Neural cell (in vitro differentiated cells): Measurements from ENCODE around the gene ARHGAP18. TPM values are rescaled to one million over a fixed set of nuclear protein-coding genes. Genes with fewer than 3 reads are reported as not detected.

Experiments used
- H2AFZ ChIP-seq: fragments of 200-600, 300-800 bp; sonication (generic), shearing (Covaris generic); 2 replicates; pipeline ENCODE4 v1.6.0; 2014; ENCODE audit warnings: low read depth, mild to moderate bottlenecking, antibody characterized with exemption, low read length, moderate library complexity
- H3F3A ChIP-seq: fragments of 200-600 bp; shearing (Covaris generic); 2 replicates; pipeline ENCODE4 v1.6.1; 2016; ENCODE audit warnings: mild to moderate bottlenecking, moderate library complexity, mixed read lengths, antibody characterized with exemption, low read length; ENCODE audit not compliant: insufficient read depth, poor library complexity, severe bottlenecking
- H3K27ac ChIP-seq: fragments of 200-600, 300-800 bp; sonication (generic), shearing (Covaris generic); 2 replicates; pipeline ENCODE4 v1.5.1; 2014; ENCODE audit warnings: mild to moderate bottlenecking, low read length, moderate library complexity
- H3K27me3 ChIP-seq: fragments of 300-800, 200-600 bp; sonication (generic), shearing (Covaris generic); 2 replicates; pipeline ENCODE4 v1.6.0; 2014; ENCODE audit warnings: mild to moderate bottlenecking, low read depth, low read length, moderate library complexity; ENCODE audit not compliant: insufficient read depth
- H3K36me3 ChIP-seq: fragments of 300-800, 200-600 bp; sonication (generic), shearing (Covaris generic); 2 replicates; pipeline ENCODE4 v1.5.1; 2014; ENCODE audit warnings: mild to moderate bottlenecking, antibody characterized with exemption, low read length, moderate library complexity; ENCODE audit not compliant: insufficient read depth
- H3K4me2 ChIP-seq: fragments of 300-800, 200-600 bp; sonication (generic), shearing (Covaris generic); 2 replicates; pipeline ENCODE4 v1.6.0; 2014; ENCODE audit warnings: mild to moderate bottlenecking, low read length
- H3K4me3 ChIP-seq: fragments of 300-800, 200-600 bp; sonication (generic), shearing (Covaris generic); 2 replicates; pipeline ENCODE4 v1.5.1; 2014; ENCODE audit warnings: mild to moderate bottlenecking, low read length, moderate library complexity
- H3K79me2 ChIP-seq: fragments of 200-600 bp; shearing (Covaris generic); replicated peaks from 2 replicates; pipeline ENCODE4 v1.6.0; 2014; ENCODE audit warnings: mild to moderate bottlenecking, low read length, moderate library complexity; ENCODE audit not compliant: insufficient read depth
- H3K9ac ChIP-seq: fragments of 300-800, 200-600 bp; sonication (generic), shearing (Covaris generic); 2 replicates; pipeline ENCODE4 v1.6.1; 2016; ENCODE audit warnings: mild to moderate bottlenecking, low read length, mixed read lengths
- H3K9me2 ChIP-seq: fragments of 200-600 bp; shearing (Covaris generic); 2 replicates; pipeline ENCODE4 v1.6.1; 2016; ENCODE audit warnings: mild to moderate bottlenecking, low read length, mixed read lengths; ENCODE audit not compliant: insufficient read depth
- H3K9me3 ChIP-seq: fragments of 200-600, 300-800 bp; sonication (generic), shearing (Covaris generic); 2 replicates; pipeline ENCODE4 v1.6.1; 2016; ENCODE audit warnings: mild to moderate bottlenecking, mixed run types, low read length, moderate library complexity, mixed read lengths
- H4K20me1 ChIP-seq: fragments of 200-600 bp; shearing (Covaris generic); 2 replicates; pipeline ENCODE4 v1.6.1; 2016; ENCODE audit warnings: mild to moderate bottlenecking, mixed run types; ENCODE audit not compliant: insufficient read depth
- EP300 ChIP-seq: fragments of 450-650 bp; conservative IDR thresholded peaks from 2 replicates; pipeline ENCODE4 v1.6.1; 2014; ENCODE audit warnings: antibody characterized with exemption, mild to moderate bottlenecking, moderate library complexity; ENCODE audit not compliant: poor library complexity, severe bottlenecking
- EZH2 ChIP-seq: fragments of 200-600, 300-800 bp; shearing (Covaris generic), sonication (generic); IDR thresholded peaks from 2 replicates; pipeline ENCODE4 v1.6.1; 2014; ENCODE audit warnings: antibody characterized with exemption, low read length, borderline replicate concordance, mild to moderate bottlenecking; ENCODE audit not compliant: insufficient read depth, poor library complexity, severe bottlenecking
- MXI1 ChIP-seq: fragments of 450-650 bp; conservative IDR thresholded peaks from 2 replicates; pipeline ENCODE4 v1.6.1; 2014; ENCODE audit warnings: antibody characterized with exemption, mild to moderate bottlenecking; ENCODE audit not compliant: poor library complexity, severe bottlenecking
- POLR2AphosphoS5 ChIP-seq: IDR thresholded peaks from 2 replicates; pipeline ENCODE4 v1.6.1; 2012
- RAD21 ChIP-seq: fragments of 450-650 bp; conservative IDR thresholded peaks from 2 replicates; pipeline ENCODE4 v1.6.1; 2014; ENCODE audit warnings: antibody characterized with exemption, mild to moderate bottlenecking, moderate library complexity
- REST ChIP-seq: IDR thresholded peaks from 2 replicates; pipeline ENCODE4 v1.6.1; 2012; ENCODE audit warnings: borderline replicate concordance
- SMC3 ChIP-seq: fragments of 450-650 bp; conservative IDR thresholded peaks from 2 replicates; pipeline ENCODE4 v1.6.1; 2014; ENCODE audit warnings: antibody characterized with exemption, mild to moderate bottlenecking, moderate library complexity; ENCODE audit not compliant: poor library complexity
- TAF1 ChIP-seq: IDR thresholded peaks from 2 replicates; pipeline ENCODE4 v1.6.1; 2012; ENCODE audit warnings: low read depth
- polyA plus RNA-seq: library from polyadenylated mRNA; depleted of rRNA; stranded (reverse); fragments of >200 nt; gene quantifications from 2 replicates; pipeline ENCODE4 v1.2.3, GENCODE V29; 2014
- TF ChIP-seq, protein P1 (sequence below): fragments of 450-650 bp; IDR thresholded peaks from 2 replicates; pipeline ENCODE4 v1.5.1; 2014; ENCODE audit warnings: antibody characterized with exemption, mild to moderate bottlenecking, moderate library complexity; ENCODE audit not compliant: poor library complexity, severe bottlenecking

Gene ARHGAP18
- polyA plus RNA-seq, 1 donor from 2014 or later, result 4.7 TPM

DNA sequence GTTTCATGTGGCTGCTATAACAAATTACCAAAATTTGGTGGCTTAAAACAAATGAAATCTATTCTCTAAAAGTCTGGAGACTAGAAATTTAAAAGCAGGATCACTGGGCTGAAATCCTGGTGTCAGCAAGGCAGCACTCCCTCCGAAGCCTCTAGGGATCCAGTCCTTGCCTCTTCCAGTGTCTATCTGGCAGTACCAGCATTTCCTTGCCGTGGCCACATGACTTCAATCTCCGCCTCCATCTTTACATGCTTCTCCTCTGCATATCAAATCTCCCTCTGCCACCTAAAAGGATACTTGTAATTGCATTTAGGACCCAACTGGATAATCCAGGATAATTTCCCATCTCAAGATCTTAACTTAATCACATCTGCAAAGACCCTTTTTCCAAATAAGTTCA lies 30.2 kb downstream of the ARHGAP18 start:
- Histone ChIP-seq H3F3A (no peaks in the 10 kb centered on the region), H3K9ac (no peak overlapping the region), H3K9me3 (no peaks in the 10 kb centered on the region), H2AFZ (no peak overlapping the region), H3K4me3 (no peak overlapping the region), H3K27me3 (no peaks in the 10 kb centered on the region), H3K4me2 (no peak overlapping the region), H3K79me2 (no peaks in the 10 kb centered on the region), H4K20me1 (no peaks in the 10 kb centered on the region), H3K9me2 (no peaks in the 10 kb centered on the region), H3K27ac (no peak overlapping the region), H3K36me3 (no peaks in the 10 kb centered on the region)
- TF ChIP-seq, protein P1, sequence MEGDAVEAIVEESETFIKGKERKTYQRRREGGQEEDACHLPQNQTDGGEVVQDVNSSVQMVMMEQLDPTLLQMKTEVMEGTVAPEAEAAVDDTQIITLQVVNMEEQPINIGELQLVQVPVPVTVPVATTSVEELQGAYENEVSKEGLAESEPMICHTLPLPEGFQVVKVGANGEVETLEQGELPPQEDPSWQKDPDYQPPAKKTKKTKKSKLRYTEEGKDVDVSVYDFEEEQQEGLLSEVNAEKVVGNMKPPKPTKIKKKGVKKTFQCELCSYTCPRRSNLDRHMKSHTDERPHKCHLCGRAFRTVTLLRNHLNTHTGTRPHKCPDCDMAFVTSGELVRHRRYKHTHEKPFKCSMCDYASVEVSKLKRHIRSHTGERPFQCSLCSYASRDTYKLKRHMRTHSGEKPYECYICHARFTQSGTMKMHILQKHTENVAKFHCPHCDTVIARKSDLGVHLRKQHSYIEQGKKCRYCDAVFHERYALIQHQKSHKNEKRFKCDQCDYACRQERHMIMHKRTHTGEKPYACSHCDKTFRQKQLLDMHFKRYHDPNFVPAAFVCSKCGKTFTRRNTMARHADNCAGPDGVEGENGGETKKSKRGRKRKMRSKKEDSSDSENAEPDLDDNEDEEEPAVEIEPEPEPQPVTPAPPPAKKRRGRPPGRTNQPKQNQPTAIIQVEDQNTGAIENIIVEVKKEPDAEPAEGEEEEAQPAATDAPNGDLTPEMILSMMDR, result no peak
- TF ChIP-seq REST (no peak), EP300 (no peak), MXI1 (no peak), POLR2AphosphoS5 (no peak), EZH2 (no peak), SMC3 (no peak), TAF1 (no peak), RAD21 (no peak)

DNA sequence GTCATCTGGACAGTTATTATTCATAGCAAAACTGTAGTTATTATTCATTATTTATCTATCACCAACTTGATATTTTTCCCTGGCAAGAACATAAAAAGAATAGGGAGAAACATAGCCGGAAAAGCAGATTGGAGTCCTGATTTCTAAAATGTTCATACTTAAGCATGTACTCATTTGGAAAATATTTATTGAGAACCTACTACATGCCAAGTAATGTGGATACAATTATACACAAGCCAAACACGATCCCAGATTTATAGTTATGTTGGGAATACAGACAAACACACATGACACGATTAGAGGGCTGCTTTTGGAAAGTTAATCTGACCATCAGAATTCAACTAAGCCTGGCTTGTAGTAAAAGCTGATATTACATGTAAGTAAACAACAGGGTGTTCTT lies 30.7 kb downstream of the ARHGAP18 start:
- Histone ChIP-seq H3K9me3 (no peaks in the 10 kb centered on the region), H3K4me3 (no peak overlapping the region), H3K4me2 (no peak overlapping the region), H4K20me1 (no peaks in the 10 kb centered on the region), H3F3A (no peaks in the 10 kb centered on the region), H3K9me2 (no peaks in the 10 kb centered on the region), H3K27me3 (no peaks in the 10 kb centered on the region), H3K27ac (no peak overlapping the region), H3K79me2 (no peaks in the 10 kb centered on the region), H2AFZ (no peak overlapping the region), H3K36me3 (no peaks in the 10 kb centered on the region), H3K9ac (no peak overlapping the region)
- no peak for TF ChIP-seq TAF1
- TF ChIP-seq EZH2, result no peak
- no peak for TF ChIP-seq SMC3
- no peak for TF ChIP-seq REST
- TF ChIP-seq RAD21, result no peak
- no peak for TF ChIP-seq EP300
- TF ChIP-seq MXI1, result no peak
- TF ChIP-seq, protein P1, result no peak
- no peak for TF ChIP-seq POLR2AphosphoS5
